ENCODE measurements around the gene KRT33B.

Gene KRT33B

DNA sequence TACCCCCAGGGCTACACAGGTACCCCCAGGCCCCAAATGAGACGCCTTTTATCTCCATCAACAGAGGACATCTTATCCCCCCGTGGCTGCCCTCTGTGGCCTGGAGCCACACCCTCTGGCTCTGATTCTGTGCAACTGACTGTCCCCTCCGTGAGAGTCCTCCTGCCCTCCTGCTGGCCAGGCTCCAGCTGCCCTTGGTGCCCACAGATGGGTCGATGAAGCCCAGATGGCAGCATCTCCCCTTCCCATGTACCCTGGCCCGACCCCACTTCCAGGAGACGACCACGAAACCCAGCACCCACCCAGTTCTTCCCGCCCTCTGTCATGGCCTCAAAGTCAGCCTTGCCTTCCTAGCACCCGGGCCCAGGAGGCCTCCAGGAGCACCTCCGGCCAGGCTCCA lies 44.5 kb downstream of the KRT33B start:
- DNase-seq (ENCODE audit: low spot score) = no peak

GRCh38 chr17:41324180-41325075 lies 45.2 kb downstream of the KRT33B start:
- DNase-seq (ENCODE audit: low spot score) = no peak

DNA sequence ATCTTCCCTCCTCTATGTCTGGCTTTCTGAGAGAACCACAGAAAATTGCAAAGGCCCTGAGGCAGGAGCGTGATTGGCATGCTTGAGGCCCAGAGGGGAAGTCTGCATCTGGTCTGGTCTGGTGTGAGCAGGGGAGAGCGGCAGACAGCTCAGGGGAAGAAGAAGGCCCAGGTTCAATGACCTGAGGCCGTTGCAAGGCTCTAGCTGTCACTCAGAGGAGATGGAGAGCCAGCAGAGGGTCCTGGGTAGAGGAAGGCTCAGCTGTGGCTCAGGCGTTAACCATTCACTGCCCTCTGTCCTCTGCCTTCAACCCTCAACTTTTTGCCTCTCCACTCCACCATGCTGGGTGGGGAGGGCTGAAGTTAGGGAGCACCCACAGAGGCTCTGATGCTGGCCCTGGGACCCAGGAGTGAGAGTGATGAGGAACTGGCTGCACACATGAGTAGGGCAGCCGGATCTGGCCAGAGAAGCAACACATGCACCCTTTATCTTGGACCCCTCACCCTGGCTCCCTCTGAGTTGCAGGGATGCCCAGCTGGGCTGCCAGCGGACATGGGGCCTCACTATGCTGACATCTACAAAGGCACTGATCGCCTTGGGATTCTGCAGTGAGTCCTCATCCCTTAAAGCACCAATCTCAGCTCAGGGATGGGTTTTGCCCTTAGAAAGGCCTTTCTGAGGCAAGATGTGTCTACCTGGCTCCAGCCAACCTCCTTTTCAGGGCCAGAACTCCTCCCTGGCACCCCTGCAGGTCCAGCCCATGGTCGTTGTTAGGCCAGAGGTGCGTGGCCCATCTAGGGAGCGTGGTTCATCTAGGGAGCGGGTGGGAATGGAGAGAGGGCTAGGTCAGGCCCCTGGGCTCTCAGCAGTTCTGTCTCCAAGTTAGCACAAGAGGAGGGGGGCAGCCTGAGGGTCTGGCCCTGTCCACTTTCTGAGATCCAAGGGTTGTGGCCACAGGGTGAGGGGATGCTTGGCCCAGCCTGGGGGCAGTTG lies 46.4 kb downstream of the KRT33B start:
- no peak for DNase-seq (ENCODE audit: low spot score)

DNA sequence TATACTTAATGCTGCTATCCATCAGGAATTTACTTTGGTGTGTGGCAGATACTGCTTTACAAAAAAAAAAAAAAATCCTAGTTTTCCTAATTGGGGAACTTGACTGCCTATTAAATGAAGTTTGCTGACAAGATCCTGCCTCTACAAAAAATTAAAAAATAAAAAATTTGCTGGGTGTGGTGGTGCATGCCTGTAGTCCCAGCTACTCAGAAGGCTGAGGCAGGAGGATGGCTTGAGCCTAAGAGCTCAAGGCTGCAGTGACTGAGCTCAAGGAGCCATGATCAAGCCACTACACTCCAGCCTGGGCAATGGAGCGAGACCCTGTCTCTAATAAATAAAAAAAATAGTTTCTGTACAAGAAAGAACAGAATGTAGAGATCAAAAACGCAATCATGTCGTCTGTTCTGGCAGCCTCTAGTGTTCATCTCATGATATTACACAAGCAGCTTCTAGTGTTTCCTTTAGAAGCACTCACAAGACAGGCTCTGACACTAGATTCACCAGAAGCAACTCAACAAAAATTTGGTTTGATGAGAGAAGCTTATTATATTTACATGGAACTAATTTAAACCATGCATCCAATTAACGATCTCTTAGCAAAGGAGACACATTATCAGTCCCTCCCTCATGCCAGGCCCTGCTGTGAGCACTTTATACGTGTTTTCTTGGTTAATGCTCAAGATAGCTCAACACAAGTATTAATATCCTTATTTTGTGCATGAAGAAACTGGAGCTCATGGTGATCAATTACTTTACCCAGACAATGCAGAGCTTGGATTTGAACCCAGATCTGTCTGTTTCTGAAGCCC lies 47.3 kb downstream of the KRT33B start:
- no peak for DNase-seq (ENCODE audit: low spot score)

GRCh38 chr17:41318231-41318630 lies 51.4 kb downstream of the KRT33B start:
- no peak for DNase-seq (ENCODE audit: low spot score)

- DNase-seq (ENCODE audit: low spot score) = no peak
These were observed 53.7 kb downstream of the KRT33B start for GRCh38 chr17:41315814-41316445.

GRCh38 chr17:41315204-41315794 lies 54.3 kb downstream of the KRT33B start, which contains the start of gene KRTAP17-1:
Gene KRTAP17-1, minus strand, starts transcription at chr17:41315710. Its CDS starts 60 bp downstream, at chr17:41315650.
- no peak for DNase-seq (ENCODE audit: low spot score)
